Heart left ventricle (tissue), 16 donors: ENCODE results near the gene IFFO2. TPM values are rescaled to one million over a fixed set of nuclear protein-coding genes. Genes with fewer than 3 reads are reported as not detected.
A peak's percentile ranks its signal among the peaks of the same experiment; 100 is the strongest.

ENCODE experiments used
- ATAC-seq, 4 donors: fragments of 200-7000 bp; cut with Tn5 transposase; one replicate each; pipeline ENCODE4 v1.9.1; 2020 to 2022; ENCODE audit warnings: moderate library complexity in 4 of 4, mild to moderate bottlenecking in 3 of 4, moderate number of reproducible peaks in 1 of 4
- DNase-seq, 5 donors: peaks; one replicate each; pipeline ENCODE4 v3.0.0-alpha.2; 2020
- H3K27ac ChIP-seq, 12 donors: fragments of 200-600 bp; sonication (generic) in 4 of 12; one replicate each; pipeline versions ENCODE4 v1.5.0 to v1.8.0; 2016 to 2022; ENCODE audit warnings: mild to moderate bottlenecking in 2 of 12
- H3K27me3 ChIP-seq, 9 donors: fragments of 200-600 bp; sonication (generic) in 2 of 9; one replicate each; pipeline versions ENCODE4 v1.5.1 to v1.8.0; 2016 to 2022; ENCODE audit warnings: mild to moderate bottlenecking in 3 of 9
- H3K36me3 ChIP-seq, 9 donors: fragments of 200-600 bp; sonication (generic) in 2 of 9; one replicate each; pipeline versions ENCODE4 v1.5.0 to v1.8.0; 2018 to 2022; ENCODE audit warnings: mild to moderate bottlenecking in 2 of 9
- H3K4me1 ChIP-seq, 12 donors: fragments of 200-600 bp; sonication (generic) in 4 of 12; one replicate each; pipeline versions ENCODE4 v1.5.0 to v1.8.0; 2016 to 2022; ENCODE audit warnings: mild to moderate bottlenecking in 3 of 12
- H3K4me3 ChIP-seq, 12 donors: fragments of 200-600 bp; sonication (generic) in 4 of 12; one replicate each; pipeline versions ENCODE4 v1.5.0 to v1.8.0; 2017 to 2022; ENCODE audit warnings: mild to moderate bottlenecking in 9 of 12, moderate library complexity in 4 of 12
- H3K9me3 ChIP-seq, 12 donors: fragments of 200-600 bp; sonication (generic) in 4 of 12; one replicate each; pipeline versions ENCODE4 v1.5.0 to v1.8.0; 2016 to 2022; ENCODE audit warnings: mild to moderate bottlenecking in 1 of 12
- CTCF ChIP-seq, 12 donors: fragments of 200-600 bp; sonication (generic) in 4 of 12; IDR thresholded peaks; one replicate each; pipeline versions ENCODE4 v1.5.0 to v1.8.0; 2018 to 2022; ENCODE audit warnings: antibody characterized with exemption in 12 of 12, mild to moderate bottlenecking in 5 of 12
- POLR2A ChIP-seq, 2 donors: fragments of 450-650 bp; IDR thresholded peaks; one replicate each; pipeline ENCODE4 v1.6.1; 2017; ENCODE audit warnings: antibody characterized with exemption in 2 of 2, mild to moderate bottlenecking in 2 of 2, moderate library complexity in 2 of 2
- WGBS, 4 donors: extraction: QIAGEN DNeasy Blood & Tissue Kit in 2 of 4; methylation state at CpG; one replicate each; pipeline versions ENCODE4 v1.1.5 to v1.1.7; 2013 to 2018; 5-methylcytosine and 5-hydroxymethylcytosine counted together
- intact Hi-C, 10 donors: fragments of 100-400 bp; cut with DNase I; formaldehyde crosslinking; loops; one replicate each; pipeline versions ENCODE4 v1.11.1 to v1.14.2; 2022
- polyA plus RNA-seq, 2 donors: library from polyadenylated mRNA; stranded (reverse); fragments of 200-250 nt; gene quantifications; one replicate each; pipeline ENCODE4 v1.2.3, GENCODE V29; 2013
- total RNA-seq, 9 donors: library from RNA; depleted of rRNA in 2 of 9; stranded (reverse); fragments of >200 nt in 2 of 9; fragmentation: NEBNext Ultra II Directional in 3 of 9; extraction: Animal tissue kit (Norgen Biotek cat#: 25700) in 3 of 9; gene quantifications; one replicate each; pipeline versions ENCODE4 v1.1.0 to v1.2.4, GENCODE V29; 2016 to 2023
- donor health status: ischemic (EF 13 %, LVEDD 7.1; RV severe dilation, severe dysfunction).
- donor health status: healthy with polysubstance abuse.
- donor health status: DM: no; HTN: yes; CAD: no.
- donor health status: DM: no; HTN: no; CAD: no.
- donor health status: ischemic (EF 25% LVEDD 6.9; RV normal size, moderate dysfunction).
- donor health status: ischemic (EF 25% LVEDD 5.7; RV mildly dilated, moderate dysfunction).
- donor health status: healthy.
- donor health status: DM: yes; HTN: yes; CAD: no.
- donor health status: ischemic (EF 35%, LVEDD 5.7; RV mildly dilated, moderate dysfunction).
- donor health status: nonischemic (EF 11% LVEDD 7.7; RV severe dilation, severe dysfunction).
- donor health status: DM: yes; HTN: yes; CAD: no.
- donor health status: PGD.
- donor health status: ischemic (EF 29% LVEDD 5.4; RV normal size, mild dysfunction).
- donor health status: nonischemic (EF 23%, LVEDD 6.1; RV moderate dilation, normal function).

IFFO2 gene
- total and polyA plus RNA-seq, 11 donors: 2.5 to 9.0 (median 4.9) TPM

- Histone ChIP-seq H3K27ac (no peak overlapping the region), H3K9me3 (no peaks in the 10 kb centered on the region), H3K4me3 (no peak overlapping the region), H3K36me3 (no peaks in the 10 kb centered on the region), H3K27me3 (no peaks in the 10 kb centered on the region), H3K4me1 (peaks cover 0 to 14% (median 0%) of the 10 kb centered on the region in 12 donors)
- ATAC-seq: no peak
- intact Hi-C loops: loop anchor here in 1 of 10 donors (10.0 kb wide), 1 partner anchor 58 kb away; the partner anchor contains the start of gene ALDH4A1
- DNase-seq: no peak
- no peak for TF ChIP-seq POLR2A (IDR thresholded peaks at IDR 0.05)
- WGBS, 4 donors: 93 to 97% (median 94%) methylated on average over 7 of the region's 7 CpGs
Observed at GRCh38 chr1:18962855-18963737, 6.6 kb upstream of the IFFO2 start.

- peak overlapping the region in 1 of 12 donors; percentile 60 for H3K27ac ChIP-seq
- DNase-seq (no peak), ATAC-seq (peak in 1 of 4 donors; percentile 39)
- H3K9me3 ChIP-seq: no peaks in the 10 kb centered on the region
- H3K27me3 ChIP-seq: no peaks in the 10 kb centered on the region
- TF ChIP-seq CTCF (IDR thresholded peaks at IDR 0.05) (no peak), POLR2A (IDR thresholded peaks at IDR 0.05) (no peak)
- H3K4me1 ChIP-seq: peaks cover 0 to 14% (median 0%) of the 10 kb centered on the region in 12 donors
- intact Hi-C loops: loop anchor here in 1 of 10 donors (10.0 kb wide), 1 partner anchor 57 kb away; the partner anchor contains the start of gene ALDH4A1
- no peak overlapping the region for H3K4me3 ChIP-seq
- H3K36me3 ChIP-seq: no peaks in the 10 kb centered on the region
- 73 to 83% (median 76%) methylated on average over 9 of the region's 9 CpGs for WGBS, 4 donors
Observed at GRCh38 chr1:18962121-18962721, 5.7 kb upstream of the IFFO2 start.

- Histone ChIP-seq H3K27me3 (no peaks in the 10 kb centered on the region), H3K4me1 (peaks cover 0 to 14% (median 0%) of the 10 kb centered on the region in 12 donors), H3K9me3 (no peaks in the 10 kb centered on the region), H3K36me3 (no peaks in the 10 kb centered on the region), H3K27ac (no peak overlapping the region), H3K4me3 (no peak overlapping the region)
- TF ChIP-seq POLR2A (IDR thresholded peaks at IDR 0.05) (no peak), CTCF (IDR thresholded peaks at IDR 0.05) (no peak)
- WGBS, 4 donors: 84 to 87% (median 86%) methylated on average over 3 of the region's 3 CpGs
- ATAC-seq (no peak), DNase-seq (no peak)
- intact Hi-C loops: loop anchor here in 1 of 10 donors (10.0 kb wide), 1 partner anchor 56 kb away; the partner anchor contains the start of gene ALDH4A1
Observed at GRCh38 chr1:18960821-18961220, 4.3 kb upstream of the IFFO2 start.

- DNase-seq (no peak), ATAC-seq (no peak)
- peaks cover 0 to 14% (median 0%) of the 10 kb centered on the region in 12 donors for H3K4me1 ChIP-seq
- H3K9me3 ChIP-seq: no peaks in the 10 kb centered on the region
- no peaks in the 10 kb centered on the region for H3K27me3 ChIP-seq
- TF ChIP-seq CTCF (IDR thresholded peaks at IDR 0.05) (no peak), POLR2A (IDR thresholded peaks at IDR 0.05) (no peak)
- no peaks in the 10 kb centered on the region for H3K36me3 ChIP-seq
- WGBS, 4 donors: 91 to 94% (median 93%) methylated on average over 4 of the region's 4 CpGs
- H3K4me3 ChIP-seq: no peak overlapping the region
- no peak overlapping the region for H3K27ac ChIP-seq
- intact Hi-C loops: loop anchor here in 1 of 10 donors (10.0 kb wide), 1 partner anchor 56 kb away; the partner anchor contains the start of gene ALDH4A1
Observed at GRCh38 chr1:18960409-18960808, 3.9 kb upstream of the IFFO2 start.
